Measurements from ENCODE around the gene SLC39A11.
A peak's percentile ranks its signal among the peaks of the same experiment; 100 is the strongest.
"Not testable (repeated sequence)": the region's sequence is repeated elsewhere in the genome, so short reads cannot be mapped to it uniquely, and the experiment has no call there.

SLC39A11 gene

DNA sequence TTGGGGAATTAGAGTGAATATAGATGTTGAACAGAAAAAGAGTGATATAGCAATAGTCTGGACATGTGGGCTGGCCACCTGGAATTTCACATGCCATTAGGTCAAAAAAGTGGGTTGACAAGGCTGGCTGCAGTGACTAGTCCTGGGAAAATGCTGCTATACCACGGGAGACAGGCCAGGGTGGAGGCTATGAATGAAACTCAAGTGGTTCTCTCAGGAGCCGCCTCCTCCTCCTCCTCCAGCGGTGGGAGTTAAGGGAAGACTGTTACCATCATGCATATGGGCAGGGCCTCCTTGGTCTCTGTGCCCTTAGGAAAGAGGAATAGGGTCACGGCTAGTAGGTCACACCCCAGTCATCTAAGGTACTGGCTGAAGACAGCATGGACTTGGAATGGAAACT lies 448.0 kb downstream of the SLC39A11 start:
- DNase-seq: no peak

DNA sequence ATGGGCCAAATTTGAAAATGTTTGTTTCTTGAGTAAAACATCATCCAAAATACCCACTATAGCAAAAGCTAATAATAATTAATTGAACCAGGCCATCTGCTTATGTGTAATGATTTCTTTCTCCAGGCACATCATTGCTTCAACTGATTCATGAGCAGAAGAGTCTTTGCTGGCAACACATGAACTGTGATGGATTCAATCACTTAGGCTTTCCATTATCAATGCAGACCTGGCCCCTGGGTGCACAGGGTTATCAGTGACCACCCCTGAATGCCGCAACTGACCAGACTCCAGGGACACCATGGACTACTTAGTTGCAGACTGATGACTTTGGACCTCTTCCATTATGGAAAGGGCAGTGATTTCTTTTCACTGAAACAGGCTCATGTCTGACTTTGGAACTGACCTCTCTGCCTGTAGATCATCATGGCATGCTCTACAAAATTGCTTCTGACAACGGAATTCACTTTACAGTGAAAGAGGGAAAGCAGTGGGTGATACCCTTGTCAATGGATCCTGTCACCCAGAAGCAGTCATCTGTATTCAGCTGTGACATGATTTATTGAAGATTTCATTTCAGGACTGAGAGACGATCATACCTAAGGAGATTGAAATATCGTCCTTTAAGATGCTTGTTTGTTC lies 448.8 kb downstream of the SLC39A11 start:
- no peak for DNase-seq

DNA sequence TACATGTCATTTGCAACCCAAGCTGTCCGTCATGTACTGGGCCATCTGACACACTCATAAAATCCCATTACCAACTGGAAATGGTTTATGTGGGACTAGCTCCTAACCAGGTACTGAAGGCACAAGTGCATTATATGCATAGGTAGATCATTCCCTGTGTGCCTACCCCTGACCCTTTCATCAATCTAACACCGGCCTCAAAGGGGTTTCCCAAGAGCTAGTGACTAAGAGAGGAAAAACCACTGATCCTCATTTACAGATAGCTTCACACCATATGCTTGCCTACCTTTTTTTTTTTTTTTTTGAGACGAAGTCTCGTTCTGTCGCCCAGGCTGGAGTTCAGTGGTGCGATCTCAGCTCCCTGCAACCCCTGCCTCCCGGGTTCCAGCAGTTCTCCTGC lies 449.8 kb downstream of the SLC39A11 start:
- no peak for DNase-seq

DNA sequence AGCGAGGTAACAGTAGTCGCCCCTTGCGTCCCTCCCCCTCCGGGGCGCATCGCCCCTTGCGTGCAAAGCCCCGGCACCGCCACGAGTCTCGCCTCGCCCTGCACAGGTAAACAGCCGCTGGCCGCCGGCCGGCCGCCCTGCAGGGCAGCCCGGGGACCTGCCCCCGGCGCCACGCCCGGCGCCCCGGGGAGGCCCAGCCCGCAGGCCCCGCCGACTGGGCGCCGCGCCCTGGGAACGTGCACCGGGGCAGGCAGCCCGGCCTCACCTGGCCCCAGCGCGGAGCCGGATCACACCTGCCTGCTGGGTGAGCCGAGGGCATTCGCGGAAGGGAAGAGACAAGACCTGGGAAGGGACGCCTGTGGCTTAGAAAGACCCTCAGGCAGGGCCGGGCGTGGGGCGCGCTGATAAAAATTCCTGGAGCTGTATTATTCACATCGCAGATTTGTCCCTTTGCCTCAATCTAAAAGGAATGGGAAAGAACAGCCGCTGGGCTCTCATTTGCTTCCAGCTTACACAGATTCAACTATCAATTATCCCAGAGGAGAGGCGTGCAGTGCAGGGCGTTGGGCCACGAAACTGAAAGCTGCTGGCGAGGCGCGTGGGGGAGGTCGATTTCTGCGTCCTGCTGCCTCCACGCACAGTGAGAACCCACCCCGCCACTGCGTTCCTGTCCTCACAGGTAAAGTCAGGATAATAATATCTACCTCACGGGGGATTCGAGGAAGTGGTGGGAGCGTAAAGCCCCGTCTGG lies 451.9 kb downstream of the SLC39A11 start:
- no peak for DNase-seq

DNA sequence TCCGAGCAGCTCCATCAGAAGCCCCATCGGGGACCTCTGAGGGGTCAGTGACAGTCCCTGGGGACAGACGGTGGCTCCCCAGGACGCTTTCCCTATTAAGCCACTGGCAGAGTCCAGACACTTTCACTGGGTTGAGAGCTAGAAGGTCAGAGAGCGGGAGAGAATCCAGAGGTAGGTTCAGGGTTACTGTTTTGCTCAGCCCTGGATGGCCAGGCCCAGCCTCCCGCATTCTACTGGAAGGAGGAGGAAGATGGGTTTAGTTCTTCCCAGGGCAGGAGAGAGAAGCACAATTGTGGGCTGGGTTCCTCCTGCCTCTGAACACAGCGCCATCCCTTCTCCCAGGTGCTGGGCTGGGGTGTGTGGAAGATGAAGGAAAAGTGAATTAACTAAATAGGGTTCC lies 452.8 kb downstream of the SLC39A11 start:
- DNase-seq: no peak

DNA sequence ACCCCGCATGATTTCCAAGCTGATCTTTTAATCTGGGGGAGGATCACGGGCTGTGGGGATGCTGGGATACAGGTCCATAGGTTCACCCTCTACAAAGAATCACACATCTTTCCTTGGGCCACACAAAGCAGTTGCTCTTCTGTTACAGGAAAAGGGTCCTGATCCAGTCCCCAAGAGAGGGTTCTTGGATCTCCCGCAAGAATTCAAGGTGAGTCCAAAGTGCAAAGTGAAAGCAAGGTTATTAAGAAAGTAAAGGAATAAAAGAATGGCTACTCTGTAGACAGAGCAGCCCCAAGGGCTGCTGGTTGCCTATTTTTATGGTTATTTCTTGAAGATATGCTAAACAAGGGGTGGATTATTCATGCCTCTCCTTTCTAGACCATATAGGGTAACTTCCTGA lies 453.6 kb downstream of the SLC39A11 start:
- not testable (repeated sequence) for DNase-seq

DNA sequence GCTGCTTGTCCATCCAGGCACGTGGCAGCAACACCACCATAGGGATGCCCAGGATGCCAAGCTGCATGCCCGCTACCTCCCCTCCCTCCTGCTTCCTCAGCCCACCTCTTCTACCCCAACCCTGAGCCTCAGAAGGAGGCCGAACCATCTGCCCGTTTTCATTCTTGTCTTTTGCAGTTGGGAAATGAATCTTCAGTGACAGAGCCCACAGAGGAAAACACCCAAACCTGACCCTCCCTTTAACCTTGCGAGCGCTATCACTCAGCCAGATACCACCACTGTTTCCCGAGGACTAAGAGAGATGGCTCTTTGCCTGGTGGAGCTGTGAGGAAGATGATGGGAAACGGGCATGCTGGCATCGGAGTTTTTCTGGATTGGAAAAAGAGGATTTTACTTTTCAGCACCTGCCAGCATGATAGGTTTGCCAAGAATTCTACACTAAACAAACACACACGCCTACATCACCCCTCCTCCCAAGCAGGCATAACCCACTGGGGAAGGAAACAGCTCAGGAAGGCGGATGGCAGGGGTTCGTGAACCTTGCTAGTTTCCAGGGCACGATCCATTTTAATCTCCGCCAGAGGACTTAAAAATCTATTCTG lies 457.4 kb downstream of the SLC39A11 start:
- DNase-seq: no peak

DNA sequence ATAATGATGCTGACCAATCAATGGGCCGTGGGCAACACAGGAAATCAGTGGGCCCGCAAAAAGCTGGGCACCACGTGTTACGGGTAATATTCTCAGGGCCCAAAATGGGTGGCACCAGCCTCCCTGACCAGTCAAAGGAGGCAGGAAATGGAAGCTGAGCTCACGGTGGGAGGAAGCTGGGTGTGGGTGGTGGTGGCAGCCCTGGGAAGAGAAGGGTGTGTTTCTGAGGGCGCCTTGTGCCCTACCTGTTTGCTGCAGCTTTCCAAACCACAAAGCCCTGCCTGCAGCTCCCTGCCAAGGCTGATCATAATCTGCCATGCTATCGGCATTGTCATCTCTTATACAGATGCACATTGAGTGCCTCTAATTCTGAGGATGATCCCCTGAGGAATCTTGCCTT lies 457.9 kb downstream of the SLC39A11 start:
- DNase-seq: no peak

DNA sequence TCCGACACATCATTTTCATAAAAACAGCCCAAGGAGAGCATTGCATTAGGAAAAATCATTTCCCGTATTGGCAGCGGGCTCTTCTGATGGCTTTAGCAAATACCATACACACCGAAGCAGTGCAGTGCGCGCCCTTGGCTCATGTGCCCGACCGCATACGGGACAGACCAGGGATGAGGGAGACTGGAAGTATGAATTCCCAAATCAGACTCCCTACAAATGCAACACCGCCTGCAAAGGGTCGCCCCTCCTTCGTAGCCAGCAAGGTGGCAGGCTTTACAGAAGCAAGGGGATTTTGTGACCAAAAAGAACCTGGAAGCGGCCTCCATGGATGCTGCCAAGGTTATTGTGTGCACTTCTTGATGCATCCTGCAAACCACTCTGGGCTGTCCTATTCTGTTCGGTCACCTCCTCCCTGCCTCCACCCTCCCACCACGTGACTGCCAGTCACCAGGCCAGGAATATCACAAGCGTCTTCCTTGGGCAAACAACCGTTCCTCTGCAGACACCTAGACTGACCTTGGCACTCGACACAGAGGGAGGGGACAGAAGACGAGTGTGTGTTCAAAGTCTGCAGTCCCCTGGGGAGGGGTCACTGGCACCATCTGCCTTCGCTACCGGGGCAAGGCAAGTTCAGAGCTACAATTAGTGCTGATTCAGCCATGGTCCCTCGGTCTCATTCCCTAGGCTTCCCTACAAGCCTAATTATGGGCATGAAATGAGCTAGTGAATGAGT lies 460.4 kb downstream of the SLC39A11 start:
- DNase-seq: no peak

DNA sequence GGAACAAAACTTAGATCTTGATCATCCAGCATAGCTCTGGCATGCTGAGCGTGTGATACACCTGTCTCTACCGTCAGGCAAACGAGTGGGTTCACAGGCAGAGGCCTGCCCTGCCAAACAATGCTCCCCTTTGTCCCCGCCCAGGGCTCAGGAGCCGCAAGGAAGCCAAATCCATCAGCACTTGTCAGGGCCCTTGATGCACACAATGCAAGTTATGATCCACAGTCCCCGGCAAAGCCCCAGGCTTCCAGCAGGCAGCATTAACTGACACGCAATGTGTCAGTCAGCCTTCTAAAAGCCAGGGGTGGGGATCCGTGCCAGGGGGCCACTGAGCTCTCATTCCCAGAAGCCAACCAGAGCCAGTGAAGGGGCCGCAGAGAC lies 460.9 kb downstream of the SLC39A11 start:
- DNase-seq: no peak

DNA sequence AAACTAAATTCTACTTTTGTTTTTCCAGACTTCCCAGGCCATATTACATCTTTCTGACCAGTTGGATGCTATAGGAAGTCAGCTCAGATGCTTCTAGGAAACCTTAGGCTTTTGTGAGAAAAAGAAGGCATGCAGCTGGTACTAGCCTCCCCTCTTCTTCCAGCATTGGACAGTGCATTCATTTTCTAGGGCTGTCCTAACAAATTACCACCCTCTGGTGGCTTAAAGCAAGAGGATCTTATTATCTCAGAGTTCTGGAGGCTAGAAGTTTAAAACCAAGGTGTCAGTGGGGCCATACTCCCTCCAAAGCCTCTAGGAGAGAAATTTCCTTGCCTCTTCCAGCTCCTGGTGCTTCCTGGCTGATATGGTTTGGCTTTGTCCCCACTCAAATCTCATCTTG lies 467.8 kb downstream of the SLC39A11 start:
- no peak for DNase-seq

DNA sequence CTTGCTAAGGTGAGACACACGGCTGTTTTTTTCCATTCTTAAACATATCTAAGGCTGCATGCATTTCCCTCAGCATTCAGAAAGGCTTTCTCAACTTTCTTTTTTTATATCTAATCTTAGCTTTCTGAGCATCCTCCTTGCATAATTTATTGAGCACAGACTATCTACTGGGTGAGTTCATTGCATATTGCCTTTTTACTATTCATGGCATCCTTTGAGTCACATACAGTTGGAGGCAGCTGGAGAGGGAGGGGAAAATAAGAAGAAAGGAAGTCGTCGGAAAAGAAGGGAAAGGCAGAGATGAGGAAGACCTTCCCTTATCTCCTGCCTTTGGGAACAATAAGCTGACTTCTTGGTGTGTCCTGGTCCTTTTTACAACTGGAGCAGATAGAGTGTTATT lies 468.3 kb downstream of the SLC39A11 start:
- DNase-seq: no peak

DNA sequence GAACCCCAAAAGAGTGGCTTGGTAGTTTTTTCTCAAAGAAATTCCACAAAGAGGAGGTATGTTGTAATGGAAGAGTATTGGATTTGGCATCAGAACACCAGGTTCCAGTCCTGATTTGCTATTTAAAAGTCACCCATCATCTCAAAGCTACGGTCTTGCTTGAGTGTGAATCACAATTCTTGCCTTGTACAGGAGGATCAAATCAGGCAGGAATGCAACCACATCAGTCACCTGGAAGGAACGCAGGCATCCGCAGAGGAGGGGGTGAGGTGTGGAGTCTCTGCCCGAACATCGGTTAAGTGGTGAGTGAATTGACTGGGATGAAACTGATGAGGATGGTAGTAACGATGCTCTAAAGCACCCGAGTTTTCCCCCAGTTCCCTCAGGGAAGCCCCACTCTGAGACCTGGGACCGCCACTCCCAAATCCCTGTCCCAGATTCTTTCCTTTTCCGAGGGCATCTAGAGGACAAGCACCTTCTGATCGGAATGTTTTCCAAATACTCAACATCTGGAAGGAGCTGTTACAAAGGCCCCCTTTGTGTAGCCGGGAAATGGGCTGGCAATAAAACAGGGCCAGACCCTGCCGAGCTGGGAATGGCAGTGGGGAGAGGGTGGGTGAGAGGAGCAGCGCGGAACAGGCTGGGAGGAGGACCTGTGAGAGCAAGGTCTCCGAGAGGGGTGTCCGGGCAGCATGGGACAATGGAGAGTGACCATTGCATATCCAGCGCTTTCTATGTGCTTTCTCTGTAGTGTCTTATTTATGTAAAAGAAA lies 469.6 kb downstream of the SLC39A11 start:
- no peak for DNase-seq

DNA sequence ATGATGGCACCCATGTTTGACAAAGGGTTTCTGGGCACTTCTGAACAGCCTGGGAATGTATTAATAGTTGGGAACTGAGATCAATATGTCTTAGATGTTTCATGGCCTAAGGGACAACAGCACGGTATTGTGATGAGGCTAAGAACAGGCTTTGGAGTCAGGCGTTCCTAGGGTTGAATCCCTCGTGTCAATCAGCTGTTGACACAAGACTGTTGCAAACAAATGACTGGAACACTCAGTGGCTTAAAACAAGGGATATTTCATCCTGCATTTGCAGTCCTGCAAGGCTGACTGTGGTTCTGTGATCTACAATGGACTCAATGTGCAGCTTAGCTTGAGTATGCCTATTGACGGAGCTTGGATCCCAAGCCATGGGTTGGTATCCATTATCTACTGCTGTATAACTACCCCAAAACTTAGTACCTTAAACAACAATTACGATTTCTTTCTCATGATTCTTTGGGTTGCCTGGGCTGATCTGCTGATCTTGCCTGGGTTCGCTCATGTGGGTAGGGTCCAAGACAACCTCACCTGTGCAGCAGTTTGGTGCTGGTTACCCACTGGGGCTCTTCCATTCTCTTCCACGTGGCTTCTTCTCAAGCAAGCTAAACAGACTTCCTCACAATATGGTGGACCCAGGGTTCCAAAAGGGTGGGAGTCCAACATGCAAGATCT lies 472.4 kb downstream of the SLC39A11 start:
- no peak for DNase-seq

DNA sequence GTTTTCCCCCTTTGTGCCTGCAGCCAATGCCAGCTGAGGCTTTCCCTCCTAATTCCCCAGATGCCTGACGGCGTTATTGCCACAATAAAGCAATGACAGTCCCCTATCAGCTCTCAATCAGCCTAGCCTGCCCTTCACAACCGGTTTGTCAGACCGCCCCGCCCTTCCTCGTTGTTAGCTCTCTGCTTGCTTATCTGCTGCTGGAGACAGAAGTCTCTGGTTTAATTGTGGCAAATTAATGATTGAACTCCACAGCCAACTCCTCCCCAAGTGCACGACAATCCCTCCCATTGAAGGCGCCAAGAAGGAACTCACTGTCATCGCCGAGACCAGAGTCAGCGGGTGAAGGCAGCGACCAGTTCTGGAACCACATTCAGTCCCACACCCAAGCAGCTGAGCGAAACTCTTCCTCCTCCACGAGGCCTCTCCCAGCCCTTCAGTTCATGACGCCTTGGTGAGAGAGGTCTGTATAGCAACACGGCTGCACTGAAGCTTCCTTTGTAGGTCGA lies 474.4 kb downstream of the SLC39A11 start:
- DNase-seq: peak in 1 of 2 donors; percentile 26

DNA sequence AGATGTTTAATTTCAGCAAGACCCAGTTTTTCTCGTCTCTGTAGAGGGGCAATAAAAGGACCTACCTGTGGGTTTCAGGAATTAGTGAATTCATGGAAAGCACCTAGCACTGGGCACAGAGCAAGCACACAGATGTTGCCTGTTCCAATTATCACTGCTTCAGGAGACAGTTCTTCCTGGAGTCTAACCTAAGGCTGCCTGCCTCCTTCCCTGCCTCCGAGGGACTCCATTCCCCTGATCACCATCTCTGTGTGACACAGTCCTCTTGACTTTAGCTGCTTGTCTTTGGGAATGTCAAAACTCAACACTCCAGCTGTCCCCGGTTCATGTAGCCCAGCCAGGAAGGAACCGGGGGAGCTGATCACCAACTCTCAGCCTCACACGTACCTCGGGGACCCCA lies 474.9 kb downstream of the SLC39A11 start:
- no peak for DNase-seq

DNA sequence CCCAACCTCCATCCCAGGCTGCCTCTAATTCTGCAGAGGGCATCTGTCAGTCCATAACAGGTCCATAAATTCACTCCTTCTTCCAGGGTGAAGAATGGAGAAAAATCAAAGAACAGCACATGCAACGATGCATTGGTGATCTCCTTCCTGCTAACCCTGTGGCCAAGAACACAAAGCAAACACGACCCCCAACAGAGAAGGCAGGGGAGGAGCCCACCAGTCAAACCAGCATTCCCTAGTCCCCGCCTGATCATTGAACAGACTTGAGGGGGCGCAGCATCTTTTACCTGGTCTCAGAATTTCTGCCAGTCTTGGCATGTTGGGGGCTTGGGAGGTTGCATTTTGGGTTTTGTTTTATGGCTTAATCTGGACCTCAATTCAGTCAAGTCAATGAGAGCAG lies 476.0 kb downstream of the SLC39A11 start:
- DNase-seq: no peak

DNA sequence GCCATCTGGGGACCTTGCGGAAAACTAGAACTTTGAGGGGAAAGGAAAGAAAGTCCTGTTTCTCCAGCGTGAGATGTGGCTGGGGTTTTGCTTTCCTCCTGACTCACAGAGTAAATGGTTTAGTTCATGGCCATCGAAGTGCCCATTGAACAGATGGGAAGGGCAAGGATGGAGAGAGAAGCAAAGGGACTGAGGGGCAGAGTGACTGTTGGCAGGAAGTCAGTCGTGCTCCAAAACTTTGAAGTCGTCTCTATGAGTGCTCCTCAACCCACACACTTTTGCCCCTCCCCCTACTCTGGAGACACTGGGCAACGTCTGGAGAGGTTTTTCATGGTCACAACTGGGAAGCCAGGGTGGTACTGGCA lies 476.9 kb downstream of the SLC39A11 start:
- DNase-seq: no peak

DNA sequence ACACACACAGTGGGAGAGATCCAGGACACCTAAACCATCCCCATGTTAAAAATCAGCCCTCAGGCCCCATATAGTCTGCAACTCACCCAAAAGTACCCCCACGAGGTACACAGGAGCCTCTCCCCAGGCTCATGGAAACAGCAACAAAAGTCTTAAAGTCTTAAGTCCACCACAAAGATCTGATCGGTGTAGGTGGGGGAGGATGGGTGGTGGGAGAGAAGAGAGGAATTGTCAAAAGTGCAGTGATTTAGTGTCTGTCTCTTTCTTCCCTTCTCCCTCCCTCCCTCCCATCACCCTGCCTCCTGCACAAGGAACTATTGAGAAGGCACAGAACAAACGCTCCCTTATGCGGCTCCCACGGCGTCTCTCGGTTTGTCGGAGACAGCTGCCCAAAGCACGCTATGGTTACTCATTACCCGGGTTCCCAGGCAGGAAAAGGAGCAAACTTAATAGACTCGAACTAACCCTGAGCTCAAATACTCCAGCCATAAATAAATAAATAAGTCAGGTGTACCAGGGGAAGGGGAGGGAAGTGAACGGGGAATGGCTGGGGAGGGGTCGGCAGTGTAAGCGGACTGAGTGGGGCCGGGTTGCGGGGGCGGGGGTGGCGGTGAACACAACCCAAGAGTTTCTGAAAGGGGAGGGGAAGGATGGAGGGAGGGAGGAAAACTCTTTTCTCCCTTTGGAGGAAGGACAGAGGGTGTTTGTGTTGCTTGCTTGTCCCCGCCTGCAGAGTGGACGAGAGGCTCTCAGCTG lies 477.4 kb downstream of the SLC39A11 start:
- DNase-seq: no peak

DNA sequence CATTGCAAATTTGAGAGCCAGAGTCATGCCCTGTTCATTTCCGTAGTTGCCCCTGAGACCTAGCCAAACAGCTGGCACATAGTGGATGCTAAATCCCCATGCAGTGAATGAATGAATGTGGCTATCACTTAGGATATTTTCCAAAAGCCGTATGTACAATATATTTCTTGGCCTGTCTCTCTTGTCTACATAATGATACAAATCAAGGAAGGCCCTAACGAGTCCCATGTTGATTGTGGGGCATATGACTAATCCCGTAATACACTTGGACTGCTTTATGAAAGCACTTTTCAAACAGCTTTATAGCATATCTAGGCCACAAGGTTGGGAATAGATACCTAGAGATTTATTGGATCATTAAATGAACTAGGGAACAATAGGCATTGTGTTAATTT lies 478.0 kb downstream of the SLC39A11 start:
- no peak for DNase-seq

DNA sequence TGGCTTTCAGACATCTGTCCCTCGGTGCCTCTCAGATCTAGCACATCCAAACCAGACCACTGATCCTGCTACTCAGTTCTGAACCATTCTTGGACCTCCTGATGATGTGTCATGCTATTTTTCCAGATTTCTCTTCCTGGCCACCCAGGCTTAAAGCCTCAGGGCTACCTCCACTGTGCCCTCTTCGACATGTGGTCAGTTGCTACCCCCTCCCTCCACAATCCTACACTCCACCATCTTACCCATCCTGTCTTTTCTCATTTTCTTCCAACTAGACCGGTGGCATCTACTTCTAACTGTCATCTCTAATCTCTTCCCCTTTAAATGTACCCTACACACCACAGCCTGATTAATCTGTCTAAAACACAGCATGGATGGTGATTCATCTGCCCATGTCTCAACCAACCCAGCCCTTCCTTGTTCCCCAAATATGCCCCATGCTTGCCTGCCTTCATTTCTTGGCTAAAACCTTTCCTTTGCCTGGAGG lies 478.6 kb downstream of the SLC39A11 start:
- DNase-seq: peak; percentile 51 to 63
